Dermis blood vessel endothelial cell (primary cell): ENCODE results near the gene FAM89B. TPM values are rescaled to one million over a fixed set of nuclear protein-coding genes. Genes with fewer than 3 reads are reported as not detected.
"Not testable (repeated sequence)": the region's sequence is repeated elsewhere in the genome, so short reads cannot be mapped to it uniquely, and the experiment has no call there.

ENCODE experiments used
- DNase-seq: peaks from one replicate; pipeline ENCODE4 v3.0.0; 2010
- total RNA-seq: library from RNA; depleted of rRNA; stranded (reverse); fragments of >200 nt; gene quantifications from 2 replicates; pipeline ENCODE4 v1.2.3, GENCODE V29; 2014

Gene FAM89B
- total RNA-seq, 1 donor from 2014 or later, result 24.8 TPM

- DNase-seq, result peak; percentile 69
Observed at GRCh38 chr11:65558002-65558929, 14.1 kb upstream of the FAM89B start, which contains the start of gene LTBP3. Gene LTBP3, minus strand, starts transcription at chr11:65558359. Its CDS starts 400 bp downstream, at chr11:65557959.

- peak; percentile 40 for DNase-seq
Observed at GRCh38 chr11:65558930-65559509, 13.3 kb upstream of the FAM89B start.

DNA sequence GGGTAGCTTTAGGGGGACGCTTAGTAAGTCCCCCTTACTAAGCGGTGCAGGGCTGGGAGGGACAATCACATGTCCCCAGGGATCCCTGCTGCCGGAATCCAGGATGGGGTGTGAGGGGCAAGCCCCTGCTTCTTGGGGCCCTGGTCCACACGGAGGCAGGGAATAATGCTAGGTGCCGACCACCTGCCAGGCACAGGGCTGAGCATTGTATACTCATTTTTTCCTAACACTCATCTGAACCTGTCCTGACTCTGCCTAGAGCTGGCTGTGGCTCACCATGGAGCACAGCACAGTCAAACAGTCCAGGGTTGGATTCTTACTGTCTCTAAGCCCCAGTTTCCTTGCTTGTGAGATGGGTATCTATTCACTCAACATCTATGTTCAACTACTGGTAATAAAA lies 12.8 kb upstream of the FAM89B start:
- no peak for DNase-seq

GRCh38 chr11:65559951-65560537 lies 12.3 kb upstream of the FAM89B start:
- DNase-seq, result peak; percentile 74

DNA sequence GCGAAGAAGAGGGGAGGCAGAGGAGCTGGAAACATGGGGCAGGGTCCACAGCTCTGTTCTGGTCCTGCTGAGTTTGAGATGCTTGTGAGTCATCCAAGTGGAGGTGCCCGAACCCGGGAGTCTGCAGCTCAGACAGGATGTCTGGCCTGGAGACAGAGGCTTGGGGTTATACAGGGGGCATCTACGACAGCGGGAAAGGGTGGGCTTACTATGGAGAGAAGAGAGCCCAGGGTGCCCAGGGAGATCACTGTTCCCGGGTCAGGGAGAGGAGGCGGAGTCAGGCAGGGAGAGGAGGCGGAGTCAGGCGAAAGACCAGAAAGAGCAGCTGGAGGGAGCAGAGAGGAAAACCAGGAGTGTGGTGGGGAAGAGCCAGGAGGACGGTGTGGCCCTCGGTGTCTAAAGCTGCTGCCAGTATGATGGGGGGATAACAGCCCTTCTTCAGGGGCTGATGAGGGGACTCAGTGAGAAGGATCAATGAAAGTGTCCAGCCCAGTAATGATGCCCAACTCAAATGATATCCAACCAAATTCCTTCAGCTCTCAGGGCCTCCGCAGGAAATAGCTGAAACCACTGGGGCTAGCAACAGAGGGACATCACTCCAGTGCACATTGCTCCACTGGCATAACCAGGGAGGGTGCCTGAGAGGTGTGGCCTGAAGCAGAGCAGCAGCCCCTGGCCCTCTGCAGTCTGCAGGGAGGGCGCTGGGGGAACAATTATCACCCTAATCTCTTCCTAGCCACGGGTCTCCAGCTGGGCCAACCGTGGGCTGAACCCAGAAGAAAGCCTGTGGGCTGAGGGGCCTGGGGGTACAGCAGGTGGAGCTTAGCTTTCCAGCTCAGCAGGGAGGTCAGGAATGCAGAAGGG lies 11.6 kb upstream of the FAM89B start:
- DNase-seq, result peak; percentile 79

DNA sequence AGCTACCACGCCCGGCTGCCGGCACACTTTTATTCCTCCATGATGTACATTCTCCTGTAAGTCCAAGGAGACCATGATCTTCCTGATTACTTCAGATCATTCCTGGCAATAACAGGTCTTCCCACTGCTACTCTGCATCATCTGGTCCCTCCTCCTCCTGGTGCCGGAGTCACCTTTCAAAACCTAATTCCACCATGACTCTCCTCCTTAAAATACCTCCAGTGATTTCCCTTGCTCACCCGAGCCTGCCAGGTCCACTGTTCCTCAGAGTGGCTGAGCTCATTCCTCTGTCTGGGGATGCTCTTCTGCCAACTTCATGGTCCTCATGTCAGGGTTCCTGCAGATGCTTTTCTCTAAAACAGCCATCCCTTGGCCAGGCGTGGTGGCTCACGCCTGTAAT lies 10.3 kb upstream of the FAM89B start:
- DNase-seq, result no peak

- DNase-seq, result no peak
Observed at GRCh38 chr11:65562788-65563187, 9.6 kb upstream of the FAM89B start.

- no peak for DNase-seq
Observed at GRCh38 chr11:65563601-65564000, 8.7 kb upstream of the FAM89B start.

GRCh38 chr11:65564879-65565559 lies 7.3 kb upstream of the FAM89B start:
- DNase-seq, result not testable (repeated sequence)

GRCh38 chr11:65565624-65566453 lies 6.5 kb upstream of the FAM89B start:
- DNase-seq, result peak; percentile 54

DNA sequence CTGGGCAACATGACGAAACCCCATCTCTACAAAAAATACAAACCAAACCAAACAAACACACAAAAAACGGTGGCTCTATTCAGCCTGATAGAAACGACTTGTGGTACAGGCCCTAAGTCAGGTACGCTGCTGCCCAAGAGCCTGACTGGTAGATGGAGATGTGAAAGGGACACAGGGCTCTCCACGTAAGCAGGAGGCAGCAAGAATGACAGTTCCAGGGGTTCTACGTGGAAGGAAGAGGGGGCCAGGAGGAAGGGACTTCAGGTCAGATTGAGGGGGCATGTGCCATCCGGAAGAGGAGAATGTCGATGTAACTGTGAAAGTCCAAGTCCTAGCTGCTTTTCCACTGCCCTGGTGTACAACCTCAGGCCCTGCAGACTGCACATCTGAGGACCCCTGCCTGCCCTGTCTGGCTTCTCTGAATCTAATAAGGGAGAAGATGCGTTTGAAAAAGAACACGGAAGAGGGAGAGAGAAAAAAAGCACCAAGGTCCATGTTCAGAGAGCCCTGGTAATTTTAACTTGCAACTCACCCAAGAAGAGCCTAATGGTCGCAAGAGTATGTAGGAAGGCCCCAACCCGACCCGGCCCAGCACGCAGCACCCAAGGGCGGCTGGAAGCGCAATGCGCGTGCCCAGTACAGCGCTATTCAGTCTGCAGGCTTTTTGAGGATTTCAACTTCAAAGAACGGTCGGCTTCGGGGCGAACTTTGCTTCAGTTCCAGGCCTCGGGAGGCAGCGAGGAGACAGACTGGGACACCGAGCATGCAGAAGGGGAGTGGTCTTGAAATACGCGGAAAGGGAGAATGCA lies 3.0 kb upstream of the FAM89B start:
- DNase-seq, result no peak

GRCh38 chr11:65569973-65570918 lies 2.1 kb upstream of the FAM89B start, which contains the start of gene ZNRD2:
Gene ZNRD2, plus strand, starts transcription at chr11:65570477. Its CDS starts 15 bp downstream, at chr11:65570492.
- DNase-seq, result peak; percentile 99

GRCh38 chr11:65571420-65571819 lies 918 bp upstream of the FAM89B start:
- no peak for DNase-seq

GRCh38 chr11:65571940-65572339 lies 398 bp upstream of the FAM89B start:
- DNase-seq, result peak; percentile 70

DNA sequence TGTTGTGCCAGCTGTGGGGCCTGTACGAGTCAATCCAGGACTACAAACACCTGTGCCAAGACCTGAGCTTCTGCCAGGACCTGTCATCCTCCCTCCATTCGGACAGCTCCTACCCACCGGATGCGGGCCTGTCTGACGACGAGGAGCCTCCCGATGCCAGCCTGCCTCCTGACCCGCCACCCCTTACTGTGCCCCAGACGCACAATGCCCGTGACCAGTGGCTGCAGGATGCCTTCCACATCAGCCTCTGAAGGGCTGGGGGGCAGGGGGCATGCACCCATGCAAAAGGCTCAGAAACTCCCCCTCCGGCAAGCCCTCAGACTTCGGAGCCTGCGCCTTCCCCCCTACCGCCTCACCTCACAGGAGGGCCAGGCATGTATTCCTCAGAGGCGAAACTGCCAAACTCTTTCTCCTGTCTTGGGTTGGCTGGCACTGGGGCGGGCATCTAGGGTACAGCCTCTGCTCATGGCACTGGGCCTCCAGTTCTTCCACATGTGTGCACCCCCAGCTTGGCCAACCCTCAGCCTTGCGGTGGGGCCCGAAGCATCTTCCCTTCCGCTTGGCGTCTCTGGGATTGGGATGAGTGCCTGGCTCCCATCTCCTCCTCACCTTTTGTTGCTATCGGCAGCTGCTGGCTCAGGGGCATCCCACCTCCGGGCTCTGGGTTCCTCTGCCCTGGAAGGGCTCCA lies 1.2 kb downstream of the FAM89B start:
- DNase-seq, result no peak

GRCh38 chr11:65574109-65574810 lies 1.9 kb downstream of the FAM89B start:
- DNase-seq, result peak; percentile 96

DNA sequence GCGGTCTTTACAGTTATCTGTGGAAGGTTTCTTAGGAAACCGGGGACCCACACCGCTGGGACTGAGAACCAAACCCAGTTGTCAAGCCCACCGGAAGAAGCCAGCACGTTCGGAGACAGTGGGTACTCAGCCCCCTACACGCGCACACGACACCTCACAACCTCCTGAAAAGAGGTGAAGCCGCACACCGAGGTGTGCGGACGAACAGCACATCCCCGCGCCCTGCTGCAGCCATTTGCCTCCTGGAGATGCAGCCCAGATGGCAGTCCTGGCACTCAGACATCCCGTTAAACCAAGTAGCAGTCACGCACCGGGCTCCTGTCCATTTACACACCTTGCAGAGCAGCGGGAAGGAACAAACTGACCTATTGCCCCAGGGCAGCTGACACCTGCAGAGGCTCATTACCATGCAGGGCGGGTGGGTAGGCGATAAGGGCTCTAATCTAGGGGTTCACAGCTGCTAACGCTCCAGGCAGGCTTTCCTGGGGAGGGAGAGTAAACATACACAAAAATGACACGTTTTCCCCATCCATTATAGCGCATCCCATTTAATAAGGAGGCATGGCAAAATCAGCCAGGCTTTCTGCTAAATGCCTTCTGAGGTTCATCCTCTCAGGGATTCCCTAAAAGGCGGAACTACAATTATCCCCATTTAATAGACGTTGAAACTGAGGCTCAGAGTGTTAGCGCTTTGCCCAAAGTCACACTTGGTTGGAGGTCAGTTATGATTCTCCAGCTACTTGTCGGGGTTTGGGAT lies 2.7 kb downstream of the FAM89B start:
- DNase-seq, result peak; percentile 49
